Parathyroid adenoma (tissue), 2 donors: ENCODE results near the gene ANKRD10.

ENCODE experiments used
- H2AFZ ChIP-seq: fragments of 300-600 bp; sonication (generic); one replicate; pipeline ENCODE4 v1.7.0; 2017; ENCODE audit warnings: antibody characterized with exemption, mild to moderate bottlenecking
- H3K27ac ChIP-seq: fragments of 300-600 bp; sonication (generic); one replicate; pipeline ENCODE4 v1.7.0; 2017
- H3K27me3 ChIP-seq: fragments of 300-600 bp; sonication (generic); one replicate; pipeline ENCODE4 v1.7.0; 2017; ENCODE audit warnings: low read length; ENCODE audit not compliant: control insufficient read depth, insufficient read depth
- H3K36me3 ChIP-seq: fragments of 300-600 bp; sonication (generic); one replicate; pipeline ENCODE4 v1.7.0; 2017; ENCODE audit warnings: low read length; ENCODE audit not compliant: control insufficient read depth, insufficient read depth
- H3K4me1 ChIP-seq: fragments of 300-600 bp; sonication (generic); one replicate; pipeline ENCODE4 v1.7.0; 2017; ENCODE audit warnings: control low read depth
- H3K4me2 ChIP-seq: fragments of 300-600 bp; sonication (generic); one replicate; pipeline ENCODE4 v1.7.0; 2017; ENCODE audit warnings: low read length
- H3K4me3 ChIP-seq: fragments of 300-600 bp; sonication (generic); one replicate; pipeline ENCODE4 v1.7.0; 2017; ENCODE audit warnings: low read depth, low read length
- H3K79me2 ChIP-seq: fragments of 300-600 bp; sonication (generic); one replicate; pipeline ENCODE4 v1.7.0; 2017; ENCODE audit warnings: control low read depth
- H3K9ac ChIP-seq: fragments of 300-600 bp; sonication (generic); one replicate; pipeline ENCODE4 v1.7.0; 2017; ENCODE audit warnings: mild to moderate bottlenecking
- H3K9me3 ChIP-seq: fragments of 300-600 bp; sonication (generic); one replicate; pipeline ENCODE4 v1.7.0; 2017; ENCODE audit warnings: low read length; ENCODE audit not compliant: control insufficient read depth
- TF ChIP-seq, protein P1 (sequence below): fragments of 300-600 bp; sonication (generic); IDR thresholded peaks from one replicate; pipeline ENCODE4 v1.7.0; 2017; ENCODE audit warnings: antibody characterized with exemption, mild to moderate bottlenecking
- donor health status: primary hyperparathyroidism.

Gene ANKRD10

DNA sequence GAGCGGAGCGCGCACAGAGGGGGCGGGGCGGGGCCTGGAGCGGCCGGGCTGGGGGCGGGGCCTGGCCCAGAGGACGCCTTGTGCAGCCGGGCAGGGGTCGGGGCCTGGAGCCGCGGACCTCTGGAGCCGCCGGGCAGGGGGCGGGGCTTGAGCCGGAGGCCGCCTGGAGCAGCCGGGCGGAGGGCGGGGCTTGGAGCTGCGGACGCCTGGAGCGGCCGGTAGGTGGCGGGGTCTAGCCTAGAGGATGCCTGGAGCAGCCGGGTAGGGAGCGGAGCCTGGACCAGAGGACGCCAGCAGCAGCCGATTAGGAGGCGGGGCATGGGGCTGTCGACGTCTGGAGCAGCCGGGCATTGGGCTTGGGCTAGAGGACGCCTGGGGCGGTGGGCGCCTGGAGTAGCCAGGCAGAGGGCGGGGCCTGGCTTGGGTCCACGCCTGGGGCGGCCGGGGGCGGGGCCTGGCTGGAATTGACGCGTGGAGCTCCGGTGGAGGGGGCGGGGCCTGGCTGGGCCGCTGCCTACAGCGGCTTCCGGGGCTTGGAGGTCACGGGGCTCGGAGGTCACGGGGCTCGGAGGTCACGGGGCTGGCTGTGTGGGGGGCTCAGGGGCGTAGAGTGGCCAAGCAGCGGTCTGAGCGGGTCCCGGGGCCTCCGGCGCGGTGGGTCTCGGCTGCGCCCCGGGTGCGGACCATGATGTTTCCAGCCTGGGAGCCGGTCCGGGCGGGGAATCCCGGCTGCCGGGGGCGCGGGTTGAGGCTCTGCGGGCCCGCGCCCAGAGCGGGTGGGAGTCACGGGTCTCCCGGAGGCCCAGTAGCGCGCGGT is at the start of gene ANKRD10:
ANKRD10 (minus strand) TSS at position 13 of the 817 bp plus-strand sequence. CDS start 135 bp downstream, outside the sequence.
- Histone ChIP-seq H3K9me3 (no peaks in the 10 kb centered on the region), H3K79me2 (peaks cover 17% of the 10 kb centered on the region), H3K36me3 (no peaks in the 10 kb centered on the region)

DNA sequence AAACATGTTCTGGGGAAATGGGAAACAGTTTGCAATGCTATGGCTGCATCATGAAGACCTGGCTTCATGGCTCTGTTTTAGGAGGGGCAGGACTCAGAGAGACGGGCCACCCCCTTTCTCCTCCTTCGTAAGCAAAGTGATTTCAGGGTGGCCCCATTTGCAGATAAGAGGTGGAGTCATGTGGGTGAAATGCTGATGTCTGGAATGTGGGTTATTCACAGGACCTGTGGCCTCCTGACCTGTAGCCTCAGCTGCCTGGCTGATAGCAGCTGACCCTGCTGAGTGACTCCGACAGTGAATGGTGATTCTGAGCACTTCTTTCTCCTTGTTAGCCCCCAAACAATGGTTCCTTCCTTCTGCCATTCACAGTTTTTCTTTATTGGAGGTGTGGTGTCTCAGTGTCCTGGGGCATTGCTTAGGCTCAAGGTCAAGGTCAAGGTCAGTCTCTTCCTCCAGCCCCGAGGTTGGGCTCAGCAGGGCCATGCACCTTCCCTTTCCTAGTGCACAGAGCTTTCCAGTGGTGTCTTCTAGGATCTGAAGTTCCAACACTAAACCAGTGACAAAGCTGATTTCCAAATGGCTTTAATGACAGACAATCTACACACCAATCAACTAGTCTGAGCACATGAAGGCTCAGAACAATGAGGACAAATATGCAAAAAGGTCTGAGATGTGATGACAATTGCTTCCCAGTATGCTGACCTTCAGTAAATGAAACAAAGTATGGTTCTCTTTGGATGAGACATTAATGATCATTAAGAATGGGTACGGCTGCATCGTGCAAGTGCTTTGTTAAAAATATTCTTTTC is 49.6 kb upstream of the ANKRD10 start:
- H3K9me3 ChIP-seq, result no peaks in the 10 kb centered on the region
- no peak overlapping the region for H2AFZ ChIP-seq
- H3K27ac ChIP-seq, result no peak overlapping the region
- H3K9ac ChIP-seq, result no peak overlapping the region
- H3K4me3 ChIP-seq, result no peak overlapping the region
- no peaks in the 10 kb centered on the region for H3K36me3 ChIP-seq
- no peaks in the 10 kb centered on the region for H3K4me1 ChIP-seq
- TF ChIP-seq, protein P1, sequence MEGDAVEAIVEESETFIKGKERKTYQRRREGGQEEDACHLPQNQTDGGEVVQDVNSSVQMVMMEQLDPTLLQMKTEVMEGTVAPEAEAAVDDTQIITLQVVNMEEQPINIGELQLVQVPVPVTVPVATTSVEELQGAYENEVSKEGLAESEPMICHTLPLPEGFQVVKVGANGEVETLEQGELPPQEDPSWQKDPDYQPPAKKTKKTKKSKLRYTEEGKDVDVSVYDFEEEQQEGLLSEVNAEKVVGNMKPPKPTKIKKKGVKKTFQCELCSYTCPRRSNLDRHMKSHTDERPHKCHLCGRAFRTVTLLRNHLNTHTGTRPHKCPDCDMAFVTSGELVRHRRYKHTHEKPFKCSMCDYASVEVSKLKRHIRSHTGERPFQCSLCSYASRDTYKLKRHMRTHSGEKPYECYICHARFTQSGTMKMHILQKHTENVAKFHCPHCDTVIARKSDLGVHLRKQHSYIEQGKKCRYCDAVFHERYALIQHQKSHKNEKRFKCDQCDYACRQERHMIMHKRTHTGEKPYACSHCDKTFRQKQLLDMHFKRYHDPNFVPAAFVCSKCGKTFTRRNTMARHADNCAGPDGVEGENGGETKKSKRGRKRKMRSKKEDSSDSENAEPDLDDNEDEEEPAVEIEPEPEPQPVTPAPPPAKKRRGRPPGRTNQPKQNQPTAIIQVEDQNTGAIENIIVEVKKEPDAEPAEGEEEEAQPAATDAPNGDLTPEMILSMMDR, result no peak
- H3K4me2 ChIP-seq, result no peak overlapping the region
- no peaks in the 10 kb centered on the region for H3K79me2 ChIP-seq
- no peaks in the 10 kb centered on the region for H3K27me3 ChIP-seq

More for the DNA sequence above, at the start of gene ANKRD10:
- TF ChIP-seq, protein P1, result peak; percentile 72
- Histone ChIP-seq H3K4me3 (peak within 1 kb of the TSS; percentile 98), H3K27ac (peak within 1 kb of the TSS; percentile 95), H2AFZ (peak within 1 kb of the TSS; percentile 92), H3K9ac (peak within 1 kb of the TSS; percentile 61), H3K4me1 (no peaks in the 10 kb centered on the region), H3K27me3 (no peaks in the 10 kb centered on the region), H3K4me2 (peak within 1 kb of the TSS; percentile 96)

DNA sequence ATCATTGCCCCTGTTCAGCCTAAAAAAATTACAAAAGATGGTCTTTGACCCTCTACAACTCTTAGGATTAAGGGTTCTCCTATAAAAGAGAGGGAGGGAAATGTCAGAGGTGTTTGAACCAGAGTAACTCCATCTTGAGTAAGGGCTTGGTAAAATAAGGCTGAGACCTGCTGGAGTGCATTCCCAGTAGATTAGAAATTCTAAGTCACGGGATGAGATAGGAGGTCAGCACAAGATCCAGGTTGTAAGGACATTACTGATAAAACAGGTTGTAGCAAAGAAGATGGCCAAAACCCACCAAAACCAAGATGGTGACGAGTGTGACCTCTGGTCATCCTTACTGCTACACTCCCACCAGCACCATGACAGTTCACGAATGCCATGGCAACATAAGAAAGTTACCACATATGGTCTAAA is 48.7 kb upstream of the ANKRD10 start:
- Histone ChIP-seq H3K27ac (no peak overlapping the region), H2AFZ (no peak overlapping the region), H3K4me3 (no peak overlapping the region), H3K36me3 (no peaks in the 10 kb centered on the region), H3K9ac (no peak overlapping the region), H3K4me2 (no peak overlapping the region), H3K4me1 (no peaks in the 10 kb centered on the region), H3K79me2 (no peaks in the 10 kb centered on the region), H3K9me3 (no peaks in the 10 kb centered on the region), H3K27me3 (no peaks in the 10 kb centered on the region)
- TF ChIP-seq, protein P1, result no peak

DNA sequence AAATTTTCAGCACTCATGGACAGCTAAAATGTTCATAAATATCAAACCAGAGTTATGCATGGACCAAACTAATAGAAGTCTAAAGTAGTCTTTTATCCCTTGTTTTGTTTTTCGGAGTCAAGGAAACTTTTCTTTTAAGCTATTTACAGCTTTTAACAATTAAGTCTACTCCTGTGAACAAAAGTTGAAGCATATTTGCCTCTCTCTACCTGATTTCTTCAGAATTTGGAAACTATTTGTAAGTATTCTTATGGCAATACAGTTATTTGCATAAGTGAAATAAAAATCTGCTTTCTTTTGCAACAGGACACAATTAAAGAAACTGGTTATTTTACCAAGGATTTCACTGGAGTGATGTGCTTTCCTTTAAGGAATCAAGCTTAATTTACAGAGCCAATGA is 47.1 kb upstream of the ANKRD10 start:
- Histone ChIP-seq H3K4me1 (no peaks in the 10 kb centered on the region), H3K27ac (no peak overlapping the region), H3K36me3 (no peaks in the 10 kb centered on the region), H2AFZ (no peak overlapping the region), H3K4me3 (no peak overlapping the region), H3K9me3 (no peaks in the 10 kb centered on the region), H3K27me3 (no peaks in the 10 kb centered on the region), H3K9ac (no peak overlapping the region), H3K79me2 (no peaks in the 10 kb centered on the region), H3K4me2 (no peak overlapping the region)
- TF ChIP-seq, protein P1, result no peak
